ENCODE data around the gene LRRC3B.
"Not testable (repeated sequence)": the region's sequence is repeated elsewhere in the genome, so short reads cannot be mapped to it uniquely, and the experiment has no call there.

Gene LRRC3B

DNA sequence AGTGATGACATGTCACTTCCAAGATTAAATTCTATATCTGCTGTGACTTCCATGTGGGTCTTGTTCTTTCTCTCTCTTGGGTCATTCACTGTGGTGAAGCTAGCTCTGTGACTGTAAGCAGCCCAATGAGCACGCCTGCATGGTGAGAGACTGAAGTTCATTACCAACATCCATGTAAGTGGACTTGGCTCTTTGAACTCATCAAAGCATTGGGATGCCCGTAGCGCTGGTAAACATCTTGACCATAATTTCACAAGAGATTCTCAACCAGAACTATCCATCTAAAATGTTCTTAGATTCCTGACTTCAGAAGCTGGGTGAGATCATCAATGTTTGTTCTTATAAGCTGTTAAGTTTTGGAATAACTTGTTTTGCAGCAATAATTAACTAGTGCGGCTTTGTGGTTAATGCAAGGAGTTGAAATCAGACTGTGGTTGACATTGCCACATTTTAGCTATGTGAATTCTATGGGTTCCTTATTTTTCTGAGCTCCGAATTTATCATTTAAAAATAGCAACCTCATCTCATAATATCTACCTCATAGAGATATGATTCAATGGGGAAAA lies 31.6 kb upstream of the LRRC3B start:
- TF ChIP-seq, protein P1, sequence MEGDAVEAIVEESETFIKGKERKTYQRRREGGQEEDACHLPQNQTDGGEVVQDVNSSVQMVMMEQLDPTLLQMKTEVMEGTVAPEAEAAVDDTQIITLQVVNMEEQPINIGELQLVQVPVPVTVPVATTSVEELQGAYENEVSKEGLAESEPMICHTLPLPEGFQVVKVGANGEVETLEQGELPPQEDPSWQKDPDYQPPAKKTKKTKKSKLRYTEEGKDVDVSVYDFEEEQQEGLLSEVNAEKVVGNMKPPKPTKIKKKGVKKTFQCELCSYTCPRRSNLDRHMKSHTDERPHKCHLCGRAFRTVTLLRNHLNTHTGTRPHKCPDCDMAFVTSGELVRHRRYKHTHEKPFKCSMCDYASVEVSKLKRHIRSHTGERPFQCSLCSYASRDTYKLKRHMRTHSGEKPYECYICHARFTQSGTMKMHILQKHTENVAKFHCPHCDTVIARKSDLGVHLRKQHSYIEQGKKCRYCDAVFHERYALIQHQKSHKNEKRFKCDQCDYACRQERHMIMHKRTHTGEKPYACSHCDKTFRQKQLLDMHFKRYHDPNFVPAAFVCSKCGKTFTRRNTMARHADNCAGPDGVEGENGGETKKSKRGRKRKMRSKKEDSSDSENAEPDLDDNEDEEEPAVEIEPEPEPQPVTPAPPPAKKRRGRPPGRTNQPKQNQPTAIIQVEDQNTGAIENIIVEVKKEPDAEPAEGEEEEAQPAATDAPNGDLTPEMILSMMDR (IDR thresholded peaks at IDR 0.05; ENCODE audit: low read length, missing control alignments) = no peak
- no peak for DNase-seq (ENCODE audit: low read depth)
- no peak overlapping the region for H3K4me3 ChIP-seq (replicated peaks; ENCODE audit: low read depth, low read length)

DNA sequence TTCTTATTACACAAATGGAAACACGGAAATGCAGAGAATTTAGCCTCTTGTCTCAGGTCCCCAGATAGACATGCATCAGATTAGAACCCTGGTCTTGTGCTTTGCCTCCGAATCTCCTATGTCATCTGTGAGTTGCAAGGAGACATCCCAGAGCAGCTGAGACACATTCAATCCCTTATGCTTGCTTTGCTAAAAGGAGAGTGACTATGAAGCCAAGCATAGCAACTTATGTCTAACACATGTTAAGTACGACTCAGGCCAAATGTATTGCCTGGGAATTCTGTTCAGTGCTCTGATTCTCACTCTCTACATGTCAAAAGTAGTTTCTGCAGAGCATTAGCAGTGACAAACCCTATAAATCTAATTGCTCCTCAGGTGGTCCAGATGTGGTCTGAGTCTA lies 30.6 kb upstream of the LRRC3B start:
- TF ChIP-seq, protein P1 (IDR thresholded peaks at IDR 0.05; ENCODE audit: low read length, missing control alignments) = no peak
- H3K4me3 ChIP-seq (replicated peaks; ENCODE audit: low read depth, low read length) = no peak overlapping the region
- no peak for DNase-seq (ENCODE audit: low read depth)

DNA sequence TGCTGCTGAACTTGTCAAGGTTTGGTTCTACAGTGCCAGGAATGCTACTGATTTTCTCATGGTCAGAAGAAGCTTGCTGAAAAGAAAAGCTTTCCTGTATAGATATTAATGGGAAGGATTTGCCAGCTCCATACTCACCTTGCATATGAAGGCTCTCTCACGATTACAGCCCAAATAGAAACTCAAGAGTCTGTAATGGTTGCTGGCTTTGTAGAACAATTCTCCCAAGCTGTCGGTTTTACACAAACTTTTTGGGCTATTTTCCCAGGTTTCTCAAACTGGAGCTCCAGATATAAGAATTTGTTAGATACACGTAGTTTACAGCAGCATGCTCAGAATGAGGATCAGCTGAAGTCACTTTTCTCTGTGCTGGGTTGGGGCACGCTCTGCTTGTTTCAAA lies 30.1 kb upstream of the LRRC3B start:
- DNase-seq (ENCODE audit: low read depth) = no peak
- TF ChIP-seq, protein P1 (IDR thresholded peaks at IDR 0.05; ENCODE audit: low read length, missing control alignments) = no peak
- H3K4me3 ChIP-seq (replicated peaks; ENCODE audit: low read depth, low read length) = no peak overlapping the region

DNA sequence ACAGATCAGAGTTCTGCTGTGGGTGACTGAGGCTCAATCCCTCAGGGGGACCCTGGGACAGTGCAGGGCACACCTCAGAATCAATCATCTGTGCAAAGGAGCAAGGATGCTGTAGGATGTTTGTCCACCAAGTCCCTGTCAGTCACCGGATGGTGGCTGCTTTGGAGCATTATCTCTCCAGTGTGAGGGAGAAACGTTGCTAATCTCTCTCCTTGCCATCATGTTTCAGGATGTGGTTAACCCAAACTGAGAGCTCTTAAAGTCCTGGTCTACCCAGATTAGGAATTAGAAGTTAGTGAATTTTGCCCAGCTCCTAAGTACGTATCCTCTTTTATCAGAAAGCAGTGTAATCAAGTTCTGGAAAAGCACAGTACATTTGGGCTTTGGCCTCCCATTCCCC lies 26.2 kb upstream of the LRRC3B start:
- no peak overlapping the region for H3K4me3 ChIP-seq (replicated peaks; ENCODE audit: low read depth, low read length)
- DNase-seq (ENCODE audit: low read depth) = no peak
- TF ChIP-seq, protein P1 (IDR thresholded peaks at IDR 0.05; ENCODE audit: low read length, missing control alignments) = no peak

DNA sequence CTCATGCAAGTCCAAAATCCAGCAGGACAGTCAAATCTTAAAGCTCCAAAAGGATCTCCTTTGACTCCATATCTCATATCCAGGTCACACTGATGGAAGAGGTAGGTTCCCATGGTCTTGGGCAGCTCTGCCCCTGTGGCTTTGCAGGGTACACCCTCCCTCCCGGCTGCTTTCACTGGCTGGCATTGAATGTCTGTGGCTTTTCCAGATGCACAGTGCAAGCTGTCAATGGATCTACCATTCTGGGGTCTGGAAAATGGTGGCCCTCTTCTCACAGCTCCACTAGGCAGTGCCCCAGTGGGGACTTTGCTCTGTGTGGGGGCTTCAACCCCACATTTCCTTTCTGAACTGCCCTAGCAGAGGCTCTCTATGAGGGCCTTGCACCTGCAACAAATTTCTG lies 19.3 kb upstream of the LRRC3B start:
- not testable (repeated sequence) for H3K4me3 ChIP-seq (replicated peaks; ENCODE audit: low read depth, low read length); DNase-seq (ENCODE audit: low read depth)

DNA sequence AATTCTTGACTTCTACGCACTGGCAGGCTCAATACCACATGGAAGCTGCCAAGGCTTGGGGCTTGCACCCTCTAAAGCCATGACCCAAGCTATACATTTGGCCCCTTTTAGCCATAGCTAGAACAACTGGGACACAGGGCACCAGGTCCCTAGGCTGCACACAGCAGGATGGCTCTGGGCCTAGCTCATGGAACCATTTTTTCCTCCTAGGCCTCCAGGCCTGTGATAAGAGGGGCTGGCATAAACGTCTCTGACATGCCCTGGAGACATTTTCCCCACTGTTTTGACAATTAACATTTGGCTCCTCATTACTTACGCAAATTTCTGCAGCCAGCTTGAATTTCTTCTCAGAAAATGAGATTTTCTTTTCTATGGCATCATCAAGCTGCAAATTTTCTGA lies 18.8 kb upstream of the LRRC3B start:
- not testable (repeated sequence) for H3K4me3 ChIP-seq (replicated peaks; ENCODE audit: low read depth, low read length); DNase-seq (ENCODE audit: low read depth)

DNA sequence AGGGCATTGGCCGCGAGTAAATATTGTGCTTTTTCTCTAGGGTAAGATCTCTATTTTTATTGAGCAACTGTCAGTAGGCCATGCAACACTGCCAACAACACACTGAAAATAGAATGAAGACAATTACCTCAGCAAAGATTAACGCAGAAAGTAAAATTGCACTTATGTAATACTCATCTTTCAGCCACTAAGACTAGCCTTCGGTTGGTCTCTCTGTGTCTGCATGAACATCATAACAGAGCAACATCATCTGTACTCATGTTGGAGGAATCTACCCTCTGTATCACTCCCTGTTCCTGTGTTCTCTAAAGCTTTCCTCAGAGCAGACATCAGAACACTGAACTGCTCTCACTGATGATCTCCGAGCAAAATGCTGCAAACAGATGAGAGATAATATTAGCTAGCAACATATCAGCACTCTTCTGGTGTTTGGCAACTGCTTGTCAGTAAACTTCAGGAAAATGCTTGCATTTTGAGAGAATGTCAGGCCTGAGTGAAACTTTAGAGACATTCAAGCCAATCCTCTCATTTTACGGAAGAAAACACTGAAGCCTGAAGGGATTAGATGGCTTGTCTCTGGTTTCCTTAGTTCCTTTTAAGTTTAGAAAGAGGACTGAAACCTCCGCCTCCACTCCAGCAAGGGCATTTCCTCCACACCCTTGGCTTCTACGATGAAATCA lies 8.4 kb upstream of the LRRC3B start:
- TF ChIP-seq, protein P1 (IDR thresholded peaks at IDR 0.05; ENCODE audit: low read length, missing control alignments) = no peak
- H3K4me3 ChIP-seq (replicated peaks; ENCODE audit: low read depth, low read length) = no peak overlapping the region
- no peak for DNase-seq (ENCODE audit: low read depth)

DNA sequence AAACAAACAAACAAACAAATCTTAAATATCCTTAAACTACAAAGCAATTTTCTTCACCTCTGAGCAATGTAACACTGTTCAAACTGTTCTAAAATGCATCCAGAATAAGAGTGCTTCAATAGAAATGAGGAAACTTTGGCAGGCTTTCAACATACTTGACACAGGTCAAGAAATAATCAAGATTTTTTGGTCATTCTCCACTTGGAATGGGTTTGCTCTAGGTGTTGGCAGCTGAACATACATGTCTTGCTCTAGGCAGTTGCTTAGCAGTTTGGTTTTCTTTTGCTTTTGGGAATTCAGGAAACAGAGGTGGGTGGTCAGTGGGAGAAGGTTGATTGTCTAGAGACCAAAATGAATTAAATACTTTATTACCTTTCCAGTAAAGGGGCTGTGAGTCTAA lies 1.4 kb upstream of the LRRC3B start:
- no peak overlapping the region for H3K4me3 ChIP-seq (replicated peaks; ENCODE audit: low read depth, low read length)
- DNase-seq (ENCODE audit: low read depth) = no peak
- TF ChIP-seq, protein P1 (IDR thresholded peaks at IDR 0.05; ENCODE audit: low read length, missing control alignments) = no peak
